ENCODE measurements around the gene HEXIM2. TPM values are rescaled to one million over a fixed set of nuclear protein-coding genes. Genes with fewer than 3 reads are reported as not detected.
A peak's percentile ranks its signal among the peaks of the same experiment; 100 is the strongest.

The HEXIM2 gene
- total and polyA plus RNA-seq, 2 of the 13 experiments (the other 11 are each of a cell fraction or from before 2014, with no cell fraction given), result 27.1 to 32.4 TPM

- TF ChIP-seq ZNF816 (CRISPR knock-in tag; IDR thresholded peaks at IDR 0.05; ENCODE audit: borderline replicate concordance) (0 out of 2 replicates have a peak, but pooled peaks have one; percentile 49), ZSCAN5A (CRISPR knock-in tag; IDR thresholded peaks at IDR 0.05; ENCODE audit: borderline replicate concordance) (no peak), TERF1 (CRISPR knock-in tag; IDR thresholded peaks at IDR 0.05) (no peak), EEA1 (CRISPR knock-in tag; IDR thresholded peaks at IDR 0.05; ENCODE audit: borderline replicate concordance) (no peak), TCF7 (IDR thresholded peaks at IDR 0.05; ENCODE audit: low read depth) (0 out of 2 replicates have a peak, but pooled peaks have one; percentile 13), ZNF496 (CRISPR knock-in tag; IDR thresholded peaks at IDR 0.05; ENCODE audit: insufficient replicate concordance) (no peak), FOXA1 (IDR thresholded peaks at IDR 0.05) (no peak), FOXA1 (CRISPR knock-in tag; IDR thresholded peaks at IDR 0.05) (peak; percentile 77), SIN3A (IDR thresholded peaks at IDR 0.05; ENCODE audit: borderline replicate concordance, low read depth, low read length) (no peak), NBN (conservative IDR thresholded peaks at IDR 0.05) (no peak), TOE1 (CRISPR knock-in tag; IDR thresholded peaks at IDR 0.05) (no peak), HNRNPLL (IDR thresholded peaks at IDR 0.05; ENCODE audit: low read depth, low read length, poor library complexity, severe bottlenecking) (peak; percentile 56), ZNF781 (CRISPR knock-in tag; IDR thresholded peaks at IDR 0.05; ENCODE audit: borderline replicate concordance, not compliant biosample characterization) (no peak), NR2F6 (IDR thresholded peaks at IDR 0.05) (peak; percentile 53), NR2F6 (CRISPR knock-in tag; IDR thresholded peaks at IDR 0.05) (peak; percentile 51; the same call in 1 of the 2 replicates), MEF2D (CRISPR knock-in tag; IDR thresholded peaks at IDR 0.05) (no peak; the same call in 1 of the 2 replicates), TFDP1 (CRISPR knock-in tag; IDR thresholded peaks at IDR 0.05; ENCODE audit: borderline replicate concordance) (no peak), REST (IDR thresholded peaks at IDR 0.05; ENCODE audit: borderline replicate concordance in 1 of 2, low read depth in 1 of 2, low read length in 2 of 2) (no peak), ZNF335 (CRISPR knock-in tag; IDR thresholded peaks at IDR 0.05) (peak; percentile 91), GFI1 (CRISPR knock-in tag; IDR thresholded peaks at IDR 0.05; ENCODE audit: borderline replicate concordance) (no peak), ZSCAN25 (CRISPR knock-in tag; IDR thresholded peaks at IDR 0.05) (no peak; the same call in 1 of the 2 replicates), HOXA5 (CRISPR knock-in tag; IDR thresholded peaks at IDR 0.05) (no peak)
These were observed 37.5 kb upstream of the HEXIM2 start (continued) for GRCh38 chr17:45123930-45124796.
